Loucy (cell line): Measurements from ENCODE around the gene SERTAD1.

Experiments
- H2AFZ ChIP-seq: fragments of 200-600 bp; sonication (generic); 2 replicates; pipeline ENCODE4 v1.6.0; 2016; ENCODE audit warnings: antibody characterized with exemption, mild to moderate bottlenecking, low read length, moderate library complexity
- H3F3A ChIP-seq: fragments of 200-600 bp; 2 replicates; pipeline ENCODE4 v1.6.0; 2016; ENCODE audit warnings: antibody characterized with exemption, low read depth, mild to moderate bottlenecking
- H3K27me3 ChIP-seq: fragments of 200-600 bp; sonication (generic); 2 replicates; pipeline ENCODE4 v1.6.1; 2014; ENCODE audit warnings: low read length, mild to moderate bottlenecking; ENCODE audit not compliant: insufficient read depth, poor library complexity, severe bottlenecking
- H3K36me3 ChIP-seq: fragments of 200-600 bp; sonication (generic); 2 replicates; pipeline ENCODE4 v1.6.1; 2016; ENCODE audit warnings: low read length; ENCODE audit not compliant: insufficient read depth
- H3K4me1 ChIP-seq: fragments of 200-600 bp; sonication (generic); 2 replicates; pipeline ENCODE4 v1.5.1; 2014; ENCODE audit warnings: low read length, mild to moderate bottlenecking; ENCODE audit not compliant: insufficient read depth, poor library complexity, severe bottlenecking
- H3K4me2 ChIP-seq: fragments of 200-600 bp; sonication (generic); 2 replicates; pipeline ENCODE4 v1.6.0; 2014; ENCODE audit warnings: antibody characterized with exemption, low read length, low read depth, mild to moderate bottlenecking; ENCODE audit not compliant: poor library complexity, severe bottlenecking
- H3K4me3 ChIP-seq: fragments of 200-600 bp; sonication (generic); 2 replicates; pipeline ENCODE4 v1.5.1; 2014; ENCODE audit warnings: low read length, mild to moderate bottlenecking, mixed read lengths; ENCODE audit not compliant: poor library complexity, severe bottlenecking
- H3K79me2 ChIP-seq: fragments of 200-600 bp; sonication (generic); 2 replicates; pipeline ENCODE4 v1.6.1; 2014; ENCODE audit warnings: low read length; ENCODE audit not compliant: insufficient read depth
- H3K9ac ChIP-seq: fragments of 200-600 bp; sonication (generic); 2 replicates; pipeline ENCODE4 v1.6.0; 2014; ENCODE audit warnings: mild to moderate bottlenecking, low read depth, low read length, moderate library complexity; ENCODE audit not compliant: poor library complexity, severe bottlenecking
- H3K9me2 ChIP-seq: fragments of 200-600 bp; sonication (generic); replicated peaks from 2 replicates; pipeline ENCODE4 v1.6.1; 2016; ENCODE audit warnings: low read depth, low read length, mixed read lengths
- H3K9me3 ChIP-seq: fragments of 200-600 bp; sonication (generic); 2 replicates; pipeline ENCODE4 v1.6.1; 2014; ENCODE audit warnings: mild to moderate bottlenecking, antibody characterized with exemption, low read length, low read depth; ENCODE audit not compliant: insufficient read depth
- H4K20me1 ChIP-seq: fragments of 200-600 bp; sonication (generic); 2 replicates; pipeline ENCODE4 v1.6.0; 2014; ENCODE audit warnings: antibody characterized with exemption, low read length, mild to moderate bottlenecking; ENCODE audit not compliant: insufficient read depth, poor library complexity, severe bottlenecking
- EZH2phosphoT487 ChIP-seq: fragments of 200-600 bp; IDR thresholded peaks from 2 replicates; pipeline ENCODE4 v1.6.1; 2018; ENCODE audit warnings: antibody characterized with exemption, mild to moderate bottlenecking, moderate library complexity, borderline replicate concordance
- TF ChIP-seq, protein P1 (sequence below): fragments of 200-600 bp; sonication (generic); conservative IDR thresholded peaks from 2 replicates; pipeline ENCODE4 v1.5.1; 2014; ENCODE audit warnings: mild to moderate bottlenecking, antibody characterized with exemption, low read length

SERTAD1 gene

DNA sequence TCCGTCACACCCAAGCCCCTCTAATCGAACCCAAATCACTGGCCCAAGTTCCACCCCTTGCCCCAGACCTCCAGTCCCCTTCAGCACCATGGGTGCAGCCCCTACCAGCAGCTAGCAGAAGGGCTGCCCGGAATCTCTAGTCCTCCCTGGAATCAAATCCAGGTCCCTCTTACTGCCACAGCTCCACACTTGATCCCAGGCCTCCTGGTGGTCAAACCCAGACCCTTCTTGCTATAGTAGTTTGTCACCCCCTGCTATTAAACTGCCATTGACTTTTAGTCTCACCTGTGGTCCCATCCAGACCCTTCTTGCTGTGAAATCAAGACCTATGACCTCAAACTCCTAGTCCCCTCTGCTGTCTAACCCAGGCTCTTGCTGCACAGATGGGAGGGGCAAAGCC is 44.5 kb downstream of the SERTAD1 start:
- H3K4me1 ChIP-seq: no peaks in the 10 kb centered on the region
- H3F3A ChIP-seq: no peaks in the 10 kb centered on the region
- H3K9me2 ChIP-seq: no peaks in the 10 kb centered on the region
- H4K20me1 ChIP-seq: no peaks in the 10 kb centered on the region
- no peaks in the 10 kb centered on the region for H3K36me3 ChIP-seq
- H3K4me3 ChIP-seq: no peak overlapping the region
- no peaks in the 10 kb centered on the region for H3K9me3 ChIP-seq
- TF ChIP-seq, protein P1, sequence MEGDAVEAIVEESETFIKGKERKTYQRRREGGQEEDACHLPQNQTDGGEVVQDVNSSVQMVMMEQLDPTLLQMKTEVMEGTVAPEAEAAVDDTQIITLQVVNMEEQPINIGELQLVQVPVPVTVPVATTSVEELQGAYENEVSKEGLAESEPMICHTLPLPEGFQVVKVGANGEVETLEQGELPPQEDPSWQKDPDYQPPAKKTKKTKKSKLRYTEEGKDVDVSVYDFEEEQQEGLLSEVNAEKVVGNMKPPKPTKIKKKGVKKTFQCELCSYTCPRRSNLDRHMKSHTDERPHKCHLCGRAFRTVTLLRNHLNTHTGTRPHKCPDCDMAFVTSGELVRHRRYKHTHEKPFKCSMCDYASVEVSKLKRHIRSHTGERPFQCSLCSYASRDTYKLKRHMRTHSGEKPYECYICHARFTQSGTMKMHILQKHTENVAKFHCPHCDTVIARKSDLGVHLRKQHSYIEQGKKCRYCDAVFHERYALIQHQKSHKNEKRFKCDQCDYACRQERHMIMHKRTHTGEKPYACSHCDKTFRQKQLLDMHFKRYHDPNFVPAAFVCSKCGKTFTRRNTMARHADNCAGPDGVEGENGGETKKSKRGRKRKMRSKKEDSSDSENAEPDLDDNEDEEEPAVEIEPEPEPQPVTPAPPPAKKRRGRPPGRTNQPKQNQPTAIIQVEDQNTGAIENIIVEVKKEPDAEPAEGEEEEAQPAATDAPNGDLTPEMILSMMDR: no peak
- TF ChIP-seq EZH2phosphoT487: no peak
- H3K4me2 ChIP-seq: no peak overlapping the region
- no peaks in the 10 kb centered on the region for H3K27me3 ChIP-seq
- no peak overlapping the region for H3K9ac ChIP-seq
- H3K79me2 ChIP-seq: no peaks in the 10 kb centered on the region
- H2AFZ ChIP-seq: no peak overlapping the region

DNA sequence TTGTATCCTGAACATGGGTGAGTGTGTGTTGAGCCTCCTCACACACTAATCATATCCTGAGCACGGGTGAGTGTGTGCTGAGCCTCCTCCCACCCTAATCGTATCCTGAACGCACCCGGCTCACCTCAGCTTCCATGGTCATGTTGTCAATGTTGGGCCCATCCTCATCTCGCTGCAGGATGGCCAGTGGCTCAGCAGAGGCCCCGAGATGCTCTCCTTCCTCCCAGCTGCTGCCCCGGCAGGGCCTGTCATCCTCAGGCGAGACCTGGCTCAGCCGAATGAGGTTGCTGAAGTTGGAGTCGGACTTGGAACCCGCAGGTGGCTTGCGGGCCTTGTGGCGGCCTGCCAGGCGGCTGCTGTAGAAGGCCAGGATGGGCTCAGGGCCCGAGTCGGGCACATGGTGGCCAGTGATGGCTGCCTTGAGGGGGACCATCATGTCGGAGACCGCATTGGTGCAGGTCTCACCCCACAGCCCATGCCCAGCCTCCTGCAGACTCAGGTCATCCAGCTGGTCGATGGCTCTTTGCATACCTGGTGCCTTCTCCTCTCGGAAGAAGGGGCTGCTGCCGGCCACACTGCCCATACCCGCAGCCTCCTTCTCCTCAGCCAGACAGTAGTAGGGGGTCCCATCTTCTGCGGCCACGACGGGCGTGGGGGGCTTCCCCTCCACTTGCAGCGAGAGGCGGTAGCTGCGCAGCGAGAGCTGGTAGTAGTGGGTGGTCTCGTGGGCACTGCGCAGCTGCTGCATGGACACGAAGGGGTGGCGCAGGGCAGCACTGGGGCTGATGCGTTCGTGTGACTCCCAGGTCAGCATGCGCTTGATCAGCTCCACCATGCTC is 45.4 kb downstream of the SERTAD1 start:
- Histone ChIP-seq H3K79me2 (no peaks in the 10 kb centered on the region), H3K4me3 (no peak overlapping the region)

DNA sequence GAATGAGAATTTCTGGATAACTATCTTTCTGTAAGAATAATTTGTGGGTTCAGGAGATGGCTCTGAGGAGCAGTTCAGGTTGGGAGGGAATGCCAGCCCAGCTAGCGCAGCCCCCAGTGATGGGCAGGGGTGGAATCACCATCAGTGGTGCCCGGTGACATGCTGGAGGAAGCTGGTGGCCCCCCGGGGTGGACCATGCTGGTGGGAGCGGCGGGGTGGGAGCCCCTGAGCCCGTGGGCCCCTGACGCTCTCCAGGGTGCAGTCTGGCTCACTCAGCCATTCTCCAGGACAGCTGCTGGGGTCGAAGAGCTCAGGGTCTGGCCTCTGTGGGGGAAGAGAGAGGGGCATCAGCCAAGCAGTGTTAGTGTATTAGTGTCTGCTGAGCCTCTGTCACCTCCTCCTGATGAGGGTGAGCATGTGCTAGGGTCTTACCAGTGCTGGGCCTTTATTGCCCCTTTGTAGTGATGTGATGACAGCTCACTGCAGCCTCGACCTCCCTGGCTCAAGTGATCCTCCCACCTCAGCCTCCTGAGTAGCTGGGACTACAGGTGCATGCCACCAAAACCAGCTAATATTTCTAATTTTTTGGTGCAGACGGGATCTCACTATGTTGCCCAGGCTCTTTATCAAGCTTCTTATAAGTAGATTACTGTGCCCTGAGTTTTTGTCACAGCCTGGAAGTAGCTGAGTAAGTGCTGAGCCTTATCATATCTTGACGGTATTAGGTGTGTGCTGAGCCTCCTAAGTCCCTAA is 46.2 kb downstream of the SERTAD1 start:
- no peak for TF ChIP-seq EZH2phosphoT487
- TF ChIP-seq, protein P1: no peak
- Histone ChIP-seq H3K4me3 (no peak overlapping the region), H3F3A (no peaks in the 10 kb centered on the region), H3K4me1 (no peaks in the 10 kb centered on the region), H3K9ac (no peak overlapping the region), H2AFZ (no peak overlapping the region), H3K27me3 (no peaks in the 10 kb centered on the region), H3K36me3 (no peaks in the 10 kb centered on the region), H3K9me2 (no peaks in the 10 kb centered on the region), H3K79me2 (no peaks in the 10 kb centered on the region), H4K20me1 (no peaks in the 10 kb centered on the region), H3K4me2 (no peak overlapping the region), H3K9me3 (no peaks in the 10 kb centered on the region)

More for the DNA sequence above, 45.4 kb downstream of the SERTAD1 start:
- no peak overlapping the region for H3K4me2 ChIP-seq
- TF ChIP-seq, protein P1: no peak
- no peak for TF ChIP-seq EZH2phosphoT487
- no peaks in the 10 kb centered on the region for H3F3A ChIP-seq
- H3K9ac ChIP-seq: no peak overlapping the region
- H3K36me3 ChIP-seq: no peaks in the 10 kb centered on the region
- H3K27me3 ChIP-seq: no peaks in the 10 kb centered on the region
- H3K9me3 ChIP-seq: no peaks in the 10 kb centered on the region
- no peaks in the 10 kb centered on the region for H3K9me2 ChIP-seq
- no peak overlapping the region for H2AFZ ChIP-seq
- no peaks in the 10 kb centered on the region for H3K4me1 ChIP-seq
- H4K20me1 ChIP-seq: no peaks in the 10 kb centered on the region
